SU-DHL-6 (cell line): ENCODE results near the gene SLC66A1.

Experiments used
- H2AFZ ChIP-seq: fragments of 200-600 bp; sonication (generic); 2 replicates; pipeline ENCODE4 v1.6.1; 2014; ENCODE audit warnings: low read depth, mild to moderate bottlenecking, moderate library complexity, mixed read lengths, antibody characterized with exemption, low read length; ENCODE audit not compliant: severe bottlenecking
- H3F3A ChIP-seq: fragments of 200-600 bp; shearing (Covaris generic); 2 replicates; pipeline ENCODE4 v1.6.0; 2016; ENCODE audit warnings: antibody characterized with exemption, mild to moderate bottlenecking; ENCODE audit not compliant: insufficient read depth
- H3K27ac ChIP-seq: fragments of 200-600 bp; sonication (generic); 2 replicates; pipeline ENCODE4 v1.5.1; 2016; ENCODE audit warnings: low read depth, mild to moderate bottlenecking, low read length, moderate library complexity, mixed read lengths
- H3K27me3 ChIP-seq: fragments of 200-600 bp; sonication (generic), shearing (Covaris generic); 2 replicates; pipeline ENCODE4 v1.6.0; 2014; ENCODE audit warnings: mild to moderate bottlenecking, low read length
- H3K36me3 ChIP-seq: fragments of 200-600 bp; sonication (generic); 2 replicates; pipeline ENCODE4 v1.6.1; 2014; ENCODE audit warnings: mild to moderate bottlenecking, low read length, mixed read lengths
- H3K4me2 ChIP-seq: fragments of 300-600, 200-600 bp; shearing (Covaris generic), sonication (generic); 2 replicates; pipeline ENCODE4 v1.6.0; 2014; ENCODE audit warnings: low read length, low read depth, mild to moderate bottlenecking; ENCODE audit not compliant: poor library complexity, severe bottlenecking
- H3K4me3 ChIP-seq: fragments of 200-600 bp; sonication (generic); 2 replicates; pipeline ENCODE4 v1.5.1; 2014; ENCODE audit warnings: antibody characterized with exemption, low read length, mild to moderate bottlenecking, mixed read lengths; ENCODE audit not compliant: insufficient read depth, poor library complexity, severe bottlenecking
- H3K79me2 ChIP-seq: fragments of 200-600 bp; sonication (generic); 2 replicates; pipeline ENCODE4 v1.6.1; 2014; ENCODE audit warnings: mild to moderate bottlenecking, low read length, moderate library complexity; ENCODE audit not compliant: insufficient read depth
- H3K9ac ChIP-seq: fragments of 200-600 bp; sonication (generic); 2 replicates; pipeline ENCODE4 v1.7.0; 2014; ENCODE audit warnings: mild to moderate bottlenecking, low read length
- H3K9me2 ChIP-seq: fragments of 200-600 bp; sonication (generic); replicated peaks from 2 replicates; pipeline ENCODE4 v1.6.1; 2014; ENCODE audit warnings: low read length; ENCODE audit not compliant: insufficient read depth
- H3K9me3 ChIP-seq: fragments of 200-600 bp; sonication (generic); 2 replicates; pipeline ENCODE4 v1.6.1; 2014; ENCODE audit warnings: low read length, mixed read lengths; ENCODE audit not compliant: insufficient read depth
- H4K20me1 ChIP-seq: fragments of 200-600 bp; sonication (generic); 2 replicates; pipeline ENCODE4 v1.6.1; 2014; ENCODE audit warnings: low read depth, mild to moderate bottlenecking, antibody characterized with exemption, low read length, moderate library complexity, mixed read lengths
- CTCF ChIP-seq: fragments of 200-600 bp; sonication (generic); IDR thresholded peaks from one replicate; pipeline ENCODE4 v1.5.1; 2017; ENCODE audit warnings: antibody characterized with exemption, mild to moderate bottlenecking, low read length, moderate library complexity; ENCODE audit not compliant: insufficient read depth, poor library complexity, severe bottlenecking
- EZH2phosphoT487 ChIP-seq: fragments of 200-600 bp; sonication (generic), shearing (Covaris generic); conservative IDR thresholded peaks from 2 replicates; pipeline ENCODE4 v1.6.1; 2018; ENCODE audit warnings: mild to moderate bottlenecking, antibody characterized with exemption, low read length, moderate library complexity, mixed read lengths

SLC66A1 gene

GRCh38 chr1:19345391-19345790 lies 33.3 kb downstream of the SLC66A1 start:
- no peak overlapping the region for H3K4me2 ChIP-seq
- H4K20me1 ChIP-seq: no peaks in the 10 kb centered on the region
- no peak overlapping the region for H2AFZ ChIP-seq
- no peaks in the 10 kb centered on the region for H3K9me3 ChIP-seq
- no peak overlapping the region for H3K9ac ChIP-seq
- no peaks in the 10 kb centered on the region for H3K27me3 ChIP-seq
- no peaks in the 10 kb centered on the region for H3K79me2 ChIP-seq
- H3F3A ChIP-seq: no peaks in the 10 kb centered on the region
- no peak overlapping the region for H3K27ac ChIP-seq
- TF ChIP-seq EZH2phosphoT487: no peak
- TF ChIP-seq CTCF: no peak
- H3K4me3 ChIP-seq: no peak overlapping the region
- no peaks in the 10 kb centered on the region for H3K9me2 ChIP-seq
- no peaks in the 10 kb centered on the region for H3K36me3 ChIP-seq

GRCh38 chr1:19346026-19346425 lies 33.9 kb downstream of the SLC66A1 start:
- H3K4me3 ChIP-seq: no peak overlapping the region
- H3K4me2 ChIP-seq: no peak overlapping the region
- H3K27me3 ChIP-seq: no peaks in the 10 kb centered on the region
- no peak overlapping the region for H2AFZ ChIP-seq
- H3K36me3 ChIP-seq: no peaks in the 10 kb centered on the region
- H3K9me2 ChIP-seq: no peaks in the 10 kb centered on the region
- no peaks in the 10 kb centered on the region for H3F3A ChIP-seq
- H3K9me3 ChIP-seq: no peaks in the 10 kb centered on the region
- no peaks in the 10 kb centered on the region for H3K79me2 ChIP-seq
- H3K27ac ChIP-seq: no peak overlapping the region
- no peaks in the 10 kb centered on the region for H4K20me1 ChIP-seq
- no peak overlapping the region for H3K9ac ChIP-seq
- TF ChIP-seq EZH2phosphoT487 (no peak), CTCF (no peak)

DNA sequence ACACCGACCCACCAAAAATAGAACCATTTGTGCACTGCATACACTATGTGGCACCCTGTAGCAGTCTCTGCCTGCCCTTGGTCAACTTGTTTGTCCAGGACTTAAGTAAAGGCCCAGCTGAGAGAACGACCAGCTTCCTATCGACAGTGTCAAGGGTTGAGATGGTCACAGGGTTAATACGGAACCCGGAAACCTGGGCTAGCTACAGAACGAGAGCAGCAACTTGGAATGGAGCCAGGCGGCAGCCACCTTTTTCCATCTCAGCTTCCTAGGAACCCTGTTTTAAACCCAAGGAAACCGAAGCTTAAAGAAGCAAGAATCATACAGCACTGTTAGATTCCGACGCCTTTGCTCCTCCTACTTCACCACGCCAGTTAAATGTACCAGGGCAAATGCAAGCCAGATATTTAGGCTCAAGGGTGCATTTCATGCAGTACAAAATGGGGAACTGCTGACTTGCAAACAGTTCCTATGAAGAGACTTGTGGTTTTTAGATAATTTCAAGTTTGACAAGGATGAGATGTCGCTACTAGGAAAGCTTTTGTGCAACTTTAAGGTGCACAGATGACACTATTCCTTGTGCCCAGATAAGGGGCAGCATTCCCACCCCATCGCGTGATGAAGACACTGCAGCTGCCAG lies 35.5 kb downstream of the SLC66A1 start:
- no peaks in the 10 kb centered on the region for H3K9me2 ChIP-seq
- no peaks in the 10 kb centered on the region for H3K36me3 ChIP-seq
- H3K27me3 ChIP-seq: no peaks in the 10 kb centered on the region
- H3K27ac ChIP-seq: no peak overlapping the region
- H3K79me2 ChIP-seq: no peaks in the 10 kb centered on the region
- H2AFZ ChIP-seq: no peak overlapping the region
- no peaks in the 10 kb centered on the region for H4K20me1 ChIP-seq
- TF ChIP-seq CTCF: no peak
- TF ChIP-seq EZH2phosphoT487: no peak
- H3K9me3 ChIP-seq: no peaks in the 10 kb centered on the region
- no peaks in the 10 kb centered on the region for H3F3A ChIP-seq
- no peak overlapping the region for H3K9ac ChIP-seq
- no peak overlapping the region for H3K4me2 ChIP-seq
- no peak overlapping the region for H3K4me3 ChIP-seq
